Tibial artery (tissue), 4 donors: Measurements from ENCODE around the gene COQ6.

Source experiments
- DNase-seq, 2 donors: peaks; one replicate each; pipeline ENCODE4 v3.0.0-alpha.2; 2019
- H3K27ac ChIP-seq, 2 donors: fragments of 200-600 bp; sonication (generic) in 1 of 2; 1 replicate in 1 of 2; 2 replicates in 1 of 2; pipeline ENCODE4 v1.5.1; 2018 to 2019; ENCODE audit warnings: mild to moderate bottlenecking in 1 of 2
- H3K27me3 ChIP-seq, 2 donors: fragments of 200-600 bp; sonication (generic) in 1 of 2; one replicate each; pipeline versions ENCODE4 v1.5.1 to v1.6.0; 2016 to 2019
- H3K36me3 ChIP-seq, 3 donors: fragments of 200-600 bp; sonication (generic) in 2 of 3; one replicate each; pipeline ENCODE4 v1.5.1; 2016 to 2019; ENCODE audit warnings: mild to moderate bottlenecking in 2 of 3
- H3K4me1 ChIP-seq, 4 donors: fragments of 200-600 bp; sonication (generic) in 2 of 4; 1 replicate in 3 of 4; 2 replicates in 1 of 4; pipeline ENCODE4 v1.5.1; 2016 to 2019
- H3K4me3 ChIP-seq, 2 donors: fragments of 200-600 bp; sonication (generic) in 1 of 2; 1 replicate in 1 of 2; 2 replicates in 1 of 2; pipeline ENCODE4 v1.5.1; 2018 to 2019; ENCODE audit warnings: mild to moderate bottlenecking in 2 of 2
- H3K9me3 ChIP-seq, 3 donors: fragments of 200-600 bp; sonication (generic) in 1 of 3; one replicate each; pipeline ENCODE4 v1.5.1; 2016 to 2019
- intact Hi-C: fragments of 100-400 bp; cut with DNase I; formaldehyde crosslinking; loops from one replicate; pipeline ENCODE4 v1.15.0; 2023; ENCODE audit warnings: low total_unique reads
- TF ChIP-seq, protein P1 (sequence below), 2 experiments: fragments of 200-600 bp in 1 of 2; fragments of 450-650 bp in 1 of 2; IDR thresholded peaks; one replicate each; pipeline ENCODE4 v1.5.1; 2017 to 2019; ENCODE audit warnings: antibody characterized with exemption in 2 of 2, mild to moderate bottlenecking in 1 of 2, moderate library complexity in 1 of 2

COQ6 gene

DNA sequence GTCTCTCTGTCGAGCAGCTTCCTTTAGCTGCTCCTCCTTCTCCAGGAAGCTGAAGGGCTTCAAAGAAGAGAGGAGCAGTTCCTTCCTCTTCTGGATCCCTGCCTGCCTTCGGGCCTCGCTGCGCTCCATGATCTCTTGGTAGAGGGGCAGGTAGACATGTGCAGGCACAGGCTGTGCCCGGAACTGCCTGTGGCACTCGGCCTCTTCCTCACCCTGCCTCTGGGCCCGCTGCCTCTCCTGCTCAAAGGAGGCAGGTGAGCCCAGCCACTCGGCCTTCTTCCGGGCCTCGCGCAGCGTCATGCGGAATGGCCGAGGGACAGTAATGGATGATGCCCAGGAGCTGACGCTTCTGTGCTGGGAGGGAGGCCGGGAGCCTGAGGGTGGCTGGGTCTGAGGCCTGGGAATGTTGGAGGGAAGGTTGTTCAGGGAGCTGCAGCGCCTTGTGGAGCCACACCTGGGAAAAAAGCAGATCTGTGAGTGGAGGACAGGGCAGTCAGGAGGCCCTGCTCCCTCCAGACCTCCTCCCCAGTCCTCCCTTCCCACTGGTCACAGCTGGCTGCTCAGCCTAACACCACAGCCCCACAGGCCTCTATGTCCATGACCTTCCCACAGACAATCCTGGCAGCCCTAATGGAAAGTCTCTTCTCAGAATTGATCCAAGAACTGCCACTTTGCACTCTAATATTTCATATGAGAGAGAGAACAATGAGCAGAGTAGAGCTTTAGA lies 5.5 kb upstream of the COQ6 start:
- Histone ChIP-seq H3K27ac (no peak overlapping the region), H3K4me3 (no peak overlapping the region), H3K4me1 (peaks cover 0 to 12% (median 4%) of the 10 kb centered on the region in 4 donors), H3K27me3 (no peaks in the 10 kb centered on the region), H3K9me3 (no peaks in the 10 kb centered on the region), H3K36me3 (peaks cover 20 to 64% (median 36%) of the 10 kb centered on the region in 3 donors)
- TF ChIP-seq, protein P1, sequence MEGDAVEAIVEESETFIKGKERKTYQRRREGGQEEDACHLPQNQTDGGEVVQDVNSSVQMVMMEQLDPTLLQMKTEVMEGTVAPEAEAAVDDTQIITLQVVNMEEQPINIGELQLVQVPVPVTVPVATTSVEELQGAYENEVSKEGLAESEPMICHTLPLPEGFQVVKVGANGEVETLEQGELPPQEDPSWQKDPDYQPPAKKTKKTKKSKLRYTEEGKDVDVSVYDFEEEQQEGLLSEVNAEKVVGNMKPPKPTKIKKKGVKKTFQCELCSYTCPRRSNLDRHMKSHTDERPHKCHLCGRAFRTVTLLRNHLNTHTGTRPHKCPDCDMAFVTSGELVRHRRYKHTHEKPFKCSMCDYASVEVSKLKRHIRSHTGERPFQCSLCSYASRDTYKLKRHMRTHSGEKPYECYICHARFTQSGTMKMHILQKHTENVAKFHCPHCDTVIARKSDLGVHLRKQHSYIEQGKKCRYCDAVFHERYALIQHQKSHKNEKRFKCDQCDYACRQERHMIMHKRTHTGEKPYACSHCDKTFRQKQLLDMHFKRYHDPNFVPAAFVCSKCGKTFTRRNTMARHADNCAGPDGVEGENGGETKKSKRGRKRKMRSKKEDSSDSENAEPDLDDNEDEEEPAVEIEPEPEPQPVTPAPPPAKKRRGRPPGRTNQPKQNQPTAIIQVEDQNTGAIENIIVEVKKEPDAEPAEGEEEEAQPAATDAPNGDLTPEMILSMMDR (IDR thresholded peaks at IDR 0.05) = no peak
- DNase-seq = no peak
- intact Hi-C loops = no loop called here

DNA sequence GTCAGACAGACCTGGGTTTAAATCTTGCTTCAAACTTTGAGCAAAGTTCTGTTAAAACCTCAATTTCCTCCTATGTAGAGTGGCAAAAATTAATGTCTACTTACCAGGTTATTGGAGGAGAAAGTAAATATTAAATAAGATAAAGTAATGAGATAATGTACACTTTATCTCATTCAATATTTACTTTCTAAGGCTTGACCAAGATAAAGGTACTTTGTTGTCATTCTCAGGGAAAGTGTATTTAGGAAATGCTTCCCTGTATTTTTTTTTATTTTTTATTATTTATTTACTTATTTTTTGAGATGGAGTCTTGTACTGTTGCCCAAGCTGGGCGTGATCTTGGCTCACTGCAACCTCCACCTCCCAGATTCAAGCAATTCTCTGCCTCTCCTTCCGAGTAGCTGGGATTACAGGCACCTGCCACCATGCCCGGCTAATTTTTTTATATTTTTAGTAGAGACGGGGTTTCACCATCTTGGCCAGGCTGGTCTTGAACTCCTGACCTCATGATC lies 4.9 kb upstream of the COQ6 start:
- H3K27me3 ChIP-seq = no peaks in the 10 kb centered on the region
- DNase-seq = no peak
- H3K27ac ChIP-seq = no peak overlapping the region
- TF ChIP-seq, protein P1 (IDR thresholded peaks at IDR 0.05) = no peak
- H3K9me3 ChIP-seq = no peaks in the 10 kb centered on the region
- H3K4me1 ChIP-seq = peaks cover 0 to 12% (median 4%) of the 10 kb centered on the region in 4 donors
- intact Hi-C loops = no loop called here
- H3K36me3 ChIP-seq = peaks cover 20 to 58% (median 29%) of the 10 kb centered on the region in 3 donors
- H3K4me3 ChIP-seq = no peak overlapping the region

DNA sequence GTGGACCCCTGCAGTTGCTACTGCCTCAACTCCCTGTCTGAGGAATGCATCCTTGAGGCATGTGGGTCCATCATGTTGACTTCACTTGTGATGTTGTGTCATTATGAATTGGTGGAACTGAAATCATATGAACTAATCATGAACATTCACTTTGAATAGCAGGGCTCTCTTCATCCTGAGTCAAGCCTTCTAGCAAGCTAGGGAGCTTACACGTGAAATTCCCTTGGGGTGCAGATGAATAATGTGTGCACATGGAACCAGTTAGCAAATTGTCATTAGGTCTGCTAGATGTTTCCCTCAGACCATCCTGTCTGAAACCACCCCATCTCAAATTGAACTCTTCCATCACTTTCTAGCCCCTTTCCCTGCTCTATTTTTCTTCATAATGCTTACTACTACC lies 3.6 kb downstream of the COQ6 start:
- Histone ChIP-seq H3K27me3 (no peaks in the 10 kb centered on the region), H3K4me3 (no peak overlapping the region), H3K9me3 (no peaks in the 10 kb centered on the region), H3K27ac (no peak overlapping the region), H3K36me3 (peaks cover 44 to 56% (median 47%) of the 10 kb centered on the region in 3 donors), H3K4me1 (peaks cover 0 to 25% (median 15%) of the 10 kb centered on the region in 4 donors)
- TF ChIP-seq, protein P1 (IDR thresholded peaks at IDR 0.05) = no peak
- no peak for DNase-seq
- intact Hi-C loops = no loop called here

DNA sequence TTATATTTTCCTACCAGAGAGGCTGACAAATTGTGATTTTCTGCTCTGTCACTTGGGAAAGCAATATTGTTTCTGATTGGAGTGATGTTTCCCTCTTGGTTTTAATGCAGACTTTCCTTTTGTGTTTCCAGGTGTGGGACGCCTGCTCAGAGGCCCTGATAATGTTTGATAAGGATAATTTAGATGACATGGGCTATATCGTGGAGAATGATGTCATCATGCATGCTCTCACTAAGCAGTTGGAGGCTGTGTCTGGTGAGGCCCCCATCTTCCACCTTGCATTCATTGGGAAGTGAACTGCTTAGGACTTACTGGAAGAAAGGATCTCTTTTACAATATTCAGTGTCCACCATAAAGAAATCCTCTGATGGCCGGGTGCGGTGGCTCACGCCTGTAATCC lies 5.6 kb downstream of the COQ6 start:
- Histone ChIP-seq H3K4me1 (peaks cover 0 to 17% (median 10%) of the 10 kb centered on the region in 4 donors), H3K4me3 (no peak overlapping the region), H3K27ac (no peak overlapping the region), H3K36me3 (peaks cover 63 to 76% (median 66%) of the 10 kb centered on the region in 3 donors), H3K27me3 (no peaks in the 10 kb centered on the region), H3K9me3 (no peaks in the 10 kb centered on the region)
- intact Hi-C loops = no loop called here
- TF ChIP-seq, protein P1 (IDR thresholded peaks at IDR 0.05) = no peak
- no peak for DNase-seq

DNA sequence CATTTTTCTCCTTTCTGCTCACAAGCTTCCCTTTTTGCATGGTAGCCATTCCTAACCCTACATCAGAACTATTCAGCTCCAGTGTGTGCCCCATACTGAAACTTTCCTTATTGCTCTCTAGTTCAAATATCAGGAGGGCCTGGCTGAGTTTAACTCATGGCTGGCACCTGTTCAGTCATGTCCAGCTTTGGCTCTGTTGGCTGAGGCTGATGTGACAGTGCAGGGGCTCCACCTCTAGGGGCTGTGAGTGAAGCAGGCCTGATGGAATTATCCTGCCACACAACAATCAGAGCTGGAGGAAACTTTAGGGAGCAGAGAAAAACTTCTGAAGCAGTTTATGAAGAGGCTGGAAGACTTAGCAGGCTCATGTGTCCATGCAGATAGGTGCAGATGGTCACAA lies 8.5 kb downstream of the COQ6 start:
- no peak for DNase-seq
- intact Hi-C loops = no loop called here
- Histone ChIP-seq H3K4me3 (no peak overlapping the region), H3K27ac (no peak overlapping the region), H3K27me3 (no peaks in the 10 kb centered on the region), H3K4me1 (no peaks in the 10 kb centered on the region), H3K9me3 (no peaks in the 10 kb centered on the region), H3K36me3 (peaks cover 88 to 100% (median 94%) of the 10 kb centered on the region in 3 donors)
- TF ChIP-seq, protein P1 (IDR thresholded peaks at IDR 0.05) = no peak
